CD4-positive, alpha-beta T cell (primary cell): ENCODE results near the gene ERCC6. TPM values are rescaled to one million over a fixed set of nuclear protein-coding genes. Genes with fewer than 3 reads are reported as not detected.

ENCODE experiments used
- ATAC-seq: fragments of 200-7000 bp; cut with Tn5 transposase; one replicate; pipeline ENCODE4 v1.10.0; 2022; ENCODE audit warnings: mild to moderate bottlenecking; ENCODE audit not compliant: poor library complexity
- CTCF ChIA-PET: fragments of 350-600 bp; sonication (Branson Sonifier 250); formaldehyde crosslinking; loops from one replicate; lab custom pipeline; 2021; ENCODE audit warnings: antibody characterized with exemption, inconsistent platforms; lab: Charles Lee
- POLR2A ChIA-PET: fragments of 350-600 bp; sonication (Branson Sonifier 250); formaldehyde crosslinking; loops from one replicate; lab custom pipeline; 2021; ENCODE audit warnings: antibody characterized with exemption, inconsistent platforms; lab: Charles Lee
- DNase-seq, 14 experiments: peaks; one replicate each; pipeline ENCODE4 v3.0.0-alpha.2; 2013 to 2020; ENCODE audit warnings: mixed read lengths in 2 of 14
- H3K27ac ChIP-seq, 2 donors: one replicate each; pipeline versions ENCODE4 v1.5.1 to v1.7.0; 2013; ENCODE audit warnings: low read length in 2 of 2, low read depth in 1 of 2, mild to moderate bottlenecking in 1 of 2
- H3K27me3 ChIP-seq, 2 experiments: 1 replicate in 1 of 2; 2 replicates in 1 of 2; pipeline versions ENCODE4 v1.6.1 to v1.7.0; 2013; ENCODE audit warnings: low read length in 2 of 2, control low read depth in 1 of 2, mild to moderate bottlenecking in 1 of 2, moderate library complexity in 1 of 2; ENCODE audit not compliant: insufficient read depth in 2 of 2, control insufficient read depth in 1 of 2
- H3K36me3 ChIP-seq: one replicate; pipeline ENCODE4 v1.6.1; 2013; ENCODE audit warnings: low read length, control low read depth; ENCODE audit not compliant: insufficient read depth
- H3K4me1 ChIP-seq: one replicate; pipeline ENCODE4 v1.6.1; 2013; ENCODE audit warnings: low read length, control low read depth; ENCODE audit not compliant: insufficient read depth
- H3K4me3 ChIP-seq: one replicate; pipeline ENCODE4 v1.5.1; 2013; ENCODE audit warnings: mild to moderate bottlenecking, low read length, moderate library complexity
- H3K9me3 ChIP-seq, 2 experiments: 1 replicate in 1 of 2; 2 replicates in 1 of 2; pipeline versions ENCODE4 v1.6.1 to v1.7.0; 2013; ENCODE audit warnings: low read length in 2 of 2, mild to moderate bottlenecking in 2 of 2, control low read depth in 1 of 2, moderate library complexity in 1 of 2; ENCODE audit not compliant: control insufficient read depth in 1 of 2, insufficient read depth in 1 of 2
- H3K27ac Mint-ChIP-seq: one replicate; pipeline ENCODE4 v1.8.0; 2020; ENCODE audit warnings: mixed read lengths
- H3K27me3 Mint-ChIP-seq: one replicate; pipeline ENCODE4 v1.8.0; 2021; ENCODE audit warnings: mixed read lengths
- H3K36me3 Mint-ChIP-seq: one replicate; pipeline ENCODE4 v1.8.0; 2021; ENCODE audit warnings: low read depth, mixed read lengths
- H3K4me1 Mint-ChIP-seq: one replicate; pipeline ENCODE4 v1.8.0; 2021; ENCODE audit warnings: low read depth, mixed read lengths
- H3K4me3 Mint-ChIP-seq: one replicate; pipeline ENCODE4 v1.8.0; 2020; ENCODE audit warnings: mild to moderate bottlenecking, mixed read lengths
- H3K9me3 Mint-ChIP-seq: one replicate; pipeline ENCODE4 v1.8.0; 2020; ENCODE audit warnings: mixed read lengths
- CTCF ChIP-seq: fragments of 200-600 bp; IDR thresholded peaks from one replicate; pipeline ENCODE4 v1.8.0; 2022; ENCODE audit warnings: antibody characterized with exemption, mild to moderate bottlenecking
- intact Hi-C, 2 experiments: fragments of 100-400 bp; cut with DNase I in 1 of 2; cut with micrococcal nuclease in 1 of 2; formaldehyde crosslinking; loops; one replicate each; pipeline versions ENCODE4 v1.15.1 to v1.9.0; 2023 to 2025; cut with DNase I, micrococcal nuclease
- total RNA-seq, 174 experiments: library from RNA in 2 of 174; stranded (reverse) in 2 of 174; gene quantifications; one replicate each; pipeline ENCODE4 v1.2.3 and lab custom pipeline; 2021 to 2026

Gene ERCC6
- total RNA-seq, 2 experiments from 2014 or later, result 33.3 to 39.0 TPM

- TF ChIP-seq CTCF, result no peak
- H3K9me3 ChIP-seq, result no peaks in the 10 kb centered on the region
- POLR2A ChIA-PET, result no interaction called here
- ATAC-seq (no peak), DNase-seq (no peak)
- peaks cover 11% of the 10 kb centered on the region for H3K4me1 Mint-ChIP-seq
- H3K27ac Mint-ChIP-seq, result no peak overlapping the region
- H3K27me3 Mint-ChIP-seq, result no peaks in the 10 kb centered on the region
- intact Hi-C loops, result no loop called here
- no peaks in the 10 kb centered on the region for H3K9me3 Mint-ChIP-seq
- CTCF ChIA-PET, result no interaction called here
- H3K36me3 ChIP-seq, result no peaks in the 10 kb centered on the region
- no peak overlapping the region for H3K4me3 Mint-ChIP-seq
- peaks cover 41% of the 10 kb centered on the region for H3K36me3 Mint-ChIP-seq
- no peak overlapping the region for H3K27ac ChIP-seq
- H3K27me3 ChIP-seq, result no peaks in the 10 kb centered on the region
- no peak overlapping the region for H3K4me3 ChIP-seq
- no peaks in the 10 kb centered on the region for H3K4me1 ChIP-seq
Measured at GRCh38 chr10:49488056-49488717, 50.7 kb downstream of the ERCC6 start.

- POLR2A ChIA-PET, result no interaction called here
- intact Hi-C loops, result no loop called here
- ATAC-seq (no peak), DNase-seq (no peak)
- H3K27ac ChIP-seq, result no peak overlapping the region
- H3K4me3 ChIP-seq, result no peak overlapping the region
- Mint-ChIP-seq H3K27me3 (no peaks in the 10 kb centered on the region), H3K4me3 (no peak overlapping the region), H3K9me3 (no peaks in the 10 kb centered on the region), H3K36me3 (peaks cover 43% of the 10 kb centered on the region), H3K27ac (no peak overlapping the region), H3K4me1 (peaks cover 11% of the 10 kb centered on the region)
- peaks cover 11% of the 10 kb centered on the region for H3K36me3 ChIP-seq
- CTCF ChIA-PET, result no interaction called here
- no peaks in the 10 kb centered on the region for H3K9me3 ChIP-seq
- no peak for TF ChIP-seq CTCF
- no peaks in the 10 kb centered on the region for H3K4me1 ChIP-seq
- no peaks in the 10 kb centered on the region for H3K27me3 ChIP-seq
Measured at GRCh38 chr10:49486738-49487137, 52.2 kb downstream of the ERCC6 start.

GRCh38 chr10:49486009-49486408 lies 52.9 kb downstream of the ERCC6 start:
- peaks cover 11% of the 10 kb centered on the region for H3K4me1 Mint-ChIP-seq
- intact Hi-C loops, result no loop called here
- no peaks in the 10 kb centered on the region for H3K9me3 Mint-ChIP-seq
- Histone ChIP-seq H3K36me3 (peaks cover 14% of the 10 kb centered on the region), H3K27ac (no peak overlapping the region), H3K4me3 (no peak overlapping the region), H3K27me3 (no peaks in the 10 kb centered on the region), H3K4me1 (no peaks in the 10 kb centered on the region), H3K9me3 (no peaks in the 10 kb centered on the region)
- DNase-seq (no peak), ATAC-seq (no peak)
- CTCF ChIA-PET, result no interaction called here
- TF ChIP-seq CTCF, result no peak
- POLR2A ChIA-PET, result no interaction called here
- H3K4me3 Mint-ChIP-seq, result no peak overlapping the region
- no peaks in the 10 kb centered on the region for H3K27me3 Mint-ChIP-seq
- H3K36me3 Mint-ChIP-seq, result peaks cover 41% of the 10 kb centered on the region
- H3K27ac Mint-ChIP-seq, result no peak overlapping the region
